Stimulated activated CD4-positive, alpha-beta T cell treated with anti-CD3 and anti-CD28 coated beads, Interleukin-2, amount 100 ng/mL, for 48 hours (primary cell): ENCODE data around the gene LTK.
"Not testable (repeated sequence)": the region's sequence is repeated elsewhere in the genome, so short reads cannot be mapped to it uniquely, and the experiment has no call there.

ENCODE experiments used
- DNase-seq, 2 donors: peaks; one replicate each; pipeline ENCODE4 v3.0.0-alpha.2; 2020

The LTK gene

DNA sequence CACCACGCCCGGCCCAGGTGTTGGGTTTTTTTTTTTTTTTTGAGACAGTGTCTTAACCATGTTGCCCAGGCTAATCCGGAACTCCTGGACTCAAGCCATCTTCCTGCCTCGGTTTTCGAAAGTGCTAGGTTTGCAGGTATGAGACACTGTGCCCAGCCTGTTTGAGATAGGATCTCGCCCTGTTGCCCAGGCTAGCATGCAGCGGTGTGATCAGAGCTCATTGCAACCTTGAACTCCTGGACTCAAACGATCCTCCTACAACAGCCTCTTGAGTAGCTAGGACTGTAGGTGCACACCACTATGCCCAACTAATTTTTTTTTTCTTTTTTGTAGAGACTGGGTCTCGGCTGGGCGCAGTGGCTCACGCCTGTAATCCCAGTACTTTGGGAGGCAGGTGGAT lies 40.2 kb downstream of the LTK start:
- no peak for DNase-seq

DNA sequence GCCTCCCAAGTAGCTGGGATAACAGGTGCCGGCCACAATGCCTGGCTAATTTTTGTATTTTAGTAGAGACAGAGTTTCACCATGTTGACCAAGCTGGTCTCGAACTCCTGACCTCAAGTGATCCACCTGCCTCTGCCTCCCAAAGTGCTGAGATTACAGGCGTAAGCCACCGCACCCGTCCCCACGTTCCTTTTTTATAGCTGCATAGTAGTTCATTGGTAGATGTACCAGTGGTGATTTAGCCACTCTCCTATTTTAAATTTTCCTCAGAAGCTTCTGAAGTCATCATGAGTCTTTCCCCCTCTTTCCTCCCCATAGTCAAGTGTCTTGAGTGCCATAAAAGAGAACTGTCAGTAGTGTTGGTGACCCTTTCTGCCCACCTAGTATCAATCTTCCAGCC lies 44.0 kb downstream of the LTK start:
- not testable (repeated sequence) for DNase-seq

DNA sequence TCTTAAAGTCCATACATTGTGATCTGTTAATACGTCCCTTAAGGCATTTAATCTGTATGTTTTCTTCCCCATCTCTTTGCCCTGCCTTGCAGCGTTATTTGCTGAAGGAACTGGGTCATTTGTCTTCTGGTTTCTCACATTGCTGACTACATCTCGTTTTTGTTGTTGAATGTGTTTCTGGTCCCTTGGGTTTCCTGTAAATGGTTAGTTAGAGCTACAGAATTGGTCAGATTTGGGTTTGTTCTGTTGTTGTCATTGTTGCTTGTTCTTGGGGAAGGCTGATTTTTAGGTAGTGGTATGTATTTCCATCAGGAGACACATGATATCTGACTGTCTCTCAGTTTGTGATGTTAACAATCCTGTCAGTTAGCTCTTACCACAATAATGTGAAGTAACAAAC lies 46.9 kb downstream of the LTK start:
- no peak for DNase-seq

GRCh38 chr15:41465822-41466421 lies 47.7 kb downstream of the LTK start:
- peak in 1 of 2 donors; percentile 26 for DNase-seq

DNA sequence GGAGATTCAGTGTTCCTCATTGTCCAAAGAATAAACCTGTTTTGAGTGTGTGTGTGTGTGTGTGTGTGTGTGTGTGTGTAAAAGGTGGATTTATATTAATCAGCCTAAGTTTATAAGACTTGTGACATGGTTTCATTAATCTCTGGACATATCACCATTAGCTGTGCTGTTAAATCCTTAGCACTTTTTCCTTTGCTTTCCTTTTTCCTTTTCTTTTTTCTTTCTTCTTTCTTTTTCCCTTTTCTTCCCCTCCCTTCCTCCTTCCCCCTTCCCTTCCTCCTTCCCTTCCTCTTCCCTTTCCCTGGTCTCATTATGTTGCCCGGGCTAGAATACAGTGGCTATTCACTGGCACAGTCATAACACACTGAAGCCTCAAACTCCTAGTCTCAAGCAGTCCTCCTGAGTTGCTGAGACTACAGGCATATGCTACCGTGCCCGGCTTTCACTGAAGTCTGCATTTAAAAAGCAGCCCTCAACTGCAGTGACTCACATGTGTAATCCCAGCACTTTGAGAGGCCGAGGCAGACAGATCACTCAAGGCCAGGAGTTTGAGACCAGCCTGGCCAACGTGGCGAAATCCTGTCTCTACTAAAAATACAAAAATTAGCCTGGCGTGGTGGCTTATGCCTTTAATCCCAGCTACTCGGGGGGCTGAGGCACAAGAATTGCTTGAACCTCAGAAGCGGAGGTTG lies 48.6 kb downstream of the LTK start:
- DNase-seq: no peak

DNA sequence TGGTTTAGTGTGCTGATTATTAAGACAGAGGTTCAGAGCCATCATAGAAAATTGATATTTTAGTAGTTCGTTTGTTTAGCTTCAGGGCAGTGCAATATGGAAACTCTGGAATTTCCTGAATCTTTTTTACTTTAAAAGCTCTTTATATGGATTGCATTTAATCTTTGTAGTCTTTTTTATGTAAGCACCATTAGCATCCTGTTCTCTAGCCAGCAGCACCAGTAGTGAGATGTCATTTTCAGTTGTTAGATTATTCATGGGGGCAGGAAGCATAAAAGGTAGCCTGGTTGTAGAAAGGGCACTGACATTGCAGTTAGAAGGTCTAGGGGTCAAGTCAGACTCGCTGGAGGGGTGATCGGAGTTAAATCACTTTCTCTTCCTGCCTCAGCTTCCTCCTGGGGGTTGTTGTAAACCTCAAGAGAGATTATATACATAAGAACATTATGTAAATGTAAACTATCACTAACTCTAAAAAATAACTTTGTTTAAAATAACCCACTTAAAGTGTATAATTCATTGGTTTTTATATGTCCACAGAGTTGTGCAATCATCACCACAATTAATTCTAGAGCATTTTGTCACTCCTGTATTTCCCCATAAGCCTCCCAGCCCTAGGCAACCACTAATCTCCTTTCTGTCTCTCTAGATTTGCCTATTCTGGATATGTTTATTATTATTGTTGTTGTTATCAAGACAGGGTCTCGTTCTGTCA lies 51.4 kb downstream of the LTK start:
- DNase-seq: no peak
